ENCODE measurements around the gene PCBP3.

DNA sequence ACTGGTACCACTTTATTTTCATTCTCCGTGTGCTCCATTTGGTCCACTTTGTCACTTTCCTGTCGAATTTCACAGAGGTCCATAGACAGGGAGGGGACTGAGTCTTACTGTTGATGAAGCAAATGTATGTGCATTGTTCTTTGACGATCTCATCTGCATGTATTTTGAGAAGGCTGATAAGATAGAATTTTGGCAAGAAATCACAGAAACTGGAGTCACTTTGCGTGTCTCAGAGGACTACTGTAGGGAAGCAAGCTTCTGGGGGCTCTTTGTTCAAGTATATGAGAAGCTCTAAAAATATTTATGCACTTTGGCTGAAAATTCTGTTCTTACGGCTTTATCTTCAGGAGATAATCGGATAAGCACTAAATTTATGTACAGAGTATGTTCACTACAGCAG is 78.1 kb downstream of the PCBP3 start:
- TF ChIP-seq RAD21 (IDR thresholded peaks at IDR 0.05 in 1 of 2, conservative IDR thresholded peaks at IDR 0.05 in 1 of 2; ENCODE audit: low read depth in 2 of 2, low read length in 2 of 2) (no peak), CTCF (IDR thresholded peaks at IDR 0.05; ENCODE audit: control extremely low read depth in 1 of 3, insufficient read depth in 1 of 3, low read depth in 1 of 3, low read length in 3 of 3) (no peak), RXRA (IDR thresholded peaks at IDR 0.05; ENCODE audit: insufficient read depth, low read depth, low read length) (no peak), NRF1 (IDR thresholded peaks at IDR 0.05; ENCODE audit: low read depth, low read length) (no peak), EZH2 (IDR thresholded peaks at IDR 0.05; ENCODE audit: low read depth, low read length, severe bottlenecking) (no peak), POLR2AphosphoS5 (IDR thresholded peaks at IDR 0.05; ENCODE audit: low read depth, low read length) (no peak), CHD2 (IDR thresholded peaks at IDR 0.05; ENCODE audit: low read length) (no peak), FOSL1 (IDR thresholded peaks at IDR 0.05; ENCODE audit: insufficient read depth, low read depth, low read length) (no peak), HDAC6 (IDR thresholded peaks at IDR 0.05; ENCODE audit: low read depth, low read length) (no peak), POLR2A (IDR thresholded peaks at IDR 0.05; ENCODE audit: control extremely low read depth in 1 of 2, low read depth in 2 of 2, low read length in 2 of 2) (no peak), CREB1 (IDR thresholded peaks at IDR 0.05) (no peak), JUND (IDR thresholded peaks at IDR 0.05; ENCODE audit: low read length) (no peak), PHF8 (conservative IDR thresholded peaks at IDR 0.05; ENCODE audit: low read depth, low read length) (no peak), EGR1 (IDR thresholded peaks at IDR 0.05; ENCODE audit: borderline replicate concordance, low read depth, low read length) (no peak)
